ENCODE results near the gene USP38. TPM values are rescaled to one million over a fixed set of nuclear protein-coding genes. Genes with fewer than 3 reads are reported as not detected.

Gene USP38
- total and polyA plus RNA-seq, 10 donors: 4.2 to 37.3 (median 25.1) TPM

- 2 to 9% (median 7%) methylated on average over 6 of the region's 6 CpGs for WGBS, 5 donors
- H3K36me3 ChIP-seq: peaks cover 0 to 18% (median 7%) of the 10 kb centered on the region in 6 donors
- H3K4me3 ChIP-seq: peak overlapping the region; percentile 59 to 94 (median 86)
- H3K9me3 ChIP-seq: no peaks in the 10 kb centered on the region
- H3K27me3 ChIP-seq (replicated peaks in 1 of 7): no peaks in the 10 kb centered on the region
- peaks cover 33 to 86% (median 73%) of the 10 kb centered on the region in 6 donors for H3K4me1 ChIP-seq
- intact Hi-C loops (cut with DNase I; ENCODE audit: low total_unique reads): loop anchor here (10.0 kb wide), 2 partner anchors 149 to 1961 kb away; partner anchors contain the start of genes GAB1 and ZNF330
- no peak for TF ChIP-seq POLR2AphosphoS5 (IDR thresholded peaks at IDR 0.05)
- no peak for TF ChIP-seq POLR2A (IDR thresholded peaks at IDR 0.05)
- no peak for TF ChIP-seq CTCF (IDR thresholded peaks at IDR 0.05 in 8 of 11, conservative IDR thresholded peaks at IDR 0.05 in 3 of 11)
- DNase-seq: no peak
- peak overlapping the region in 7 of 8 donors; percentile 48 to 98 (median 97) for H3K27ac ChIP-seq
Observed at GRCh38 chr4:143186212-143186611, 1.5 kb downstream of the USP38 start.

- Histone ChIP-seq H3K4me3 (peak overlapping the region; percentile 59 to 94 (median 86)), H3K36me3 (peaks cover 0 to 22% (median 10%) of the 10 kb centered on the region in 6 donors), H3K4me1 (peaks cover 33 to 90% (median 75%) of the 10 kb centered on the region in 6 donors), H3K27me3 (replicated peaks in 1 of 7) (no peaks in the 10 kb centered on the region), H3K9me3 (no peaks in the 10 kb centered on the region), H3K27ac (peak overlapping the region in 7 of 8 donors; percentile 30 to 98 (median 97))
- TF ChIP-seq POLR2AphosphoS5 (IDR thresholded peaks at IDR 0.05): no peak
- TF ChIP-seq POLR2A (IDR thresholded peaks at IDR 0.05): no peak
- TF ChIP-seq CTCF (IDR thresholded peaks at IDR 0.05 in 8 of 11, conservative IDR thresholded peaks at IDR 0.05 in 3 of 11): no peak
- intact Hi-C loops (cut with DNase I; ENCODE audit: low total_unique reads): loop anchor here (10.0 kb wide), 2 partner anchors 148 to 1962 kb away; partner anchors contain the start of genes GAB1 and ZNF330
- WGBS, 5 donors: 1 to 3% (median 1%) methylated on average over 7 of the region's 7 CpGs
- no peak for DNase-seq
Observed at GRCh38 chr4:143186649-143187048, 1.9 kb downstream of the USP38 start.

GRCh38 chr4:143188136-143189088 lies 3.7 kb downstream of the USP38 start:
- peak overlapping the region; percentile 4 to 94 (median 86) for H3K4me3 ChIP-seq

More at GRCh38 chr4:143188136-143189088, 3.7 kb downstream of the USP38 start:
- WGBS, 5 donors: 21 to 33% (median 30%) methylated on average over 3 of the region's 3 CpGs
- no peak for DNase-seq
- intact Hi-C loops (cut with DNase I; ENCODE audit: low total_unique reads): loop anchor here (10.0 kb wide), 2 partner anchors 146 to 1964 kb away; partner anchors contain the start of genes GAB1 and ZNF330
- Histone ChIP-seq H3K27me3 (replicated peaks in 1 of 7) (no peaks in the 10 kb centered on the region), H3K27ac (peak overlapping the region in 7 of 8 donors; percentile 10 to 98 (median 45)), H3K36me3 (peaks cover 0 to 40% (median 21%) of the 10 kb centered on the region in 6 donors), H3K4me1 (peaks cover 27 to 90% (median 64%) of the 10 kb centered on the region in 6 donors), H3K9me3 (no peaks in the 10 kb centered on the region)
- TF ChIP-seq CTCF (IDR thresholded peaks at IDR 0.05 in 8 of 11, conservative IDR thresholded peaks at IDR 0.05 in 3 of 11) (no peak), POLR2A (IDR thresholded peaks at IDR 0.05) (no peak), POLR2AphosphoS5 (IDR thresholded peaks at IDR 0.05) (no peak)
